Stomach (tissue), 4 donors: Measurements from ENCODE around the gene TMA7.

ENCODE experiments used
- EP300 ChIP-seq: sonication (generic); formaldehyde crosslinking; IDR thresholded peaks from one replicate; pipeline ENCODE4 v1.6.1; 2017; ENCODE audit warnings: antibody characterized with exemption
- POLR2A ChIP-seq, 4 donors: fragments of 450-650 bp; IDR thresholded peaks; one replicate each; pipeline ENCODE4 v1.6.1; 2016; ENCODE audit warnings: antibody characterized with exemption in 4 of 4, control low read depth in 2 of 4, mild to moderate bottlenecking in 1 of 4, moderate library complexity in 1 of 4
- TF ChIP-seq, protein P1 (sequence below), 7 experiments: fragments of 450-650 bp in 4 of 7; fragments of 200-600 bp in 3 of 7; sonication (generic) in 3 of 7; IDR thresholded peaks; one replicate each; pipeline ENCODE4 v1.5.1; 2016 to 2019; ENCODE audit warnings: antibody characterized with exemption in 7 of 7, control low read depth in 2 of 7, mild to moderate bottlenecking in 1 of 7

DNA sequence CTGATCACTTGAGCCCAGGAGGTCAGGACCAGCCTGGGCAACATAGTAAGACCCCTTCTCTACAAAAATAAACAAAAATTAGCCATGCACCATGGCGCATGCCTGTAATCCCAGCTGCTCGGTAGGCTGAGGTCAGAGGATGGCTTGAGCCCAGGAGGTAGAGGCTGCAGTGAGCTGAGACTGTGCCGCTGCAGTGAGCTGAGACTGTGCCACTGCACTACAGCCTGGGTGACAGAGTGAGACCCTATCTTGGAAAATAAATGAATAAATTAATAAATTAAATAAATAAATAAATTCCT is 53.1 kb downstream of the TMA7 start:
- TF ChIP-seq POLR2A (IDR thresholded peaks at IDR 0.05): no peak
- TF ChIP-seq EP300: no peak
- TF ChIP-seq, protein P1, sequence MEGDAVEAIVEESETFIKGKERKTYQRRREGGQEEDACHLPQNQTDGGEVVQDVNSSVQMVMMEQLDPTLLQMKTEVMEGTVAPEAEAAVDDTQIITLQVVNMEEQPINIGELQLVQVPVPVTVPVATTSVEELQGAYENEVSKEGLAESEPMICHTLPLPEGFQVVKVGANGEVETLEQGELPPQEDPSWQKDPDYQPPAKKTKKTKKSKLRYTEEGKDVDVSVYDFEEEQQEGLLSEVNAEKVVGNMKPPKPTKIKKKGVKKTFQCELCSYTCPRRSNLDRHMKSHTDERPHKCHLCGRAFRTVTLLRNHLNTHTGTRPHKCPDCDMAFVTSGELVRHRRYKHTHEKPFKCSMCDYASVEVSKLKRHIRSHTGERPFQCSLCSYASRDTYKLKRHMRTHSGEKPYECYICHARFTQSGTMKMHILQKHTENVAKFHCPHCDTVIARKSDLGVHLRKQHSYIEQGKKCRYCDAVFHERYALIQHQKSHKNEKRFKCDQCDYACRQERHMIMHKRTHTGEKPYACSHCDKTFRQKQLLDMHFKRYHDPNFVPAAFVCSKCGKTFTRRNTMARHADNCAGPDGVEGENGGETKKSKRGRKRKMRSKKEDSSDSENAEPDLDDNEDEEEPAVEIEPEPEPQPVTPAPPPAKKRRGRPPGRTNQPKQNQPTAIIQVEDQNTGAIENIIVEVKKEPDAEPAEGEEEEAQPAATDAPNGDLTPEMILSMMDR (IDR thresholded peaks at IDR 0.05): no peak
